HEK293 (cell line): ENCODE results near the gene ENTREP1.

ENCODE experiments used
- CTCF ChIA-PET: fragments of 350-600 bp; formaldehyde crosslinking; extraction: SDS; loops from one replicate; lab custom pipeline; 2021; ENCODE audit warnings: antibody characterized with exemption; lab: Yijun Ruan, JAX
- POLR2A ChIA-PET: fragments of 300-600 bp; formaldehyde crosslinking; extraction: SDS; loops from one replicate; lab custom pipeline; 2020; ENCODE audit warnings: antibody characterized with exemption, inconsistent platforms; lab: Yijun Ruan, JAX
- H3K27ac ChIP-seq: fragments of 200-500 bp; sonication (Bioruptor generic); 2 replicates; pipeline ENCODE4 v1.5.1; 2014; ENCODE audit warnings: low read depth, low read length, control low read depth, inconsistent platforms; ENCODE audit errors: extremely low read depth
- H3K36me3 ChIP-seq, 2 experiments: fragments of 200-500 bp in 1 of 2; sonication (Bioruptor generic) in 1 of 2; 1 replicate in 1 of 2; 2 replicates in 1 of 2; pipeline ENCODE4 v1.5.1; 2014 to 2017; ENCODE audit warnings: inconsistent platforms in 2 of 2, low read length in 2 of 2; ENCODE audit not compliant: control insufficient read depth in 2 of 2, insufficient read depth in 1 of 2
- H3K4me1 ChIP-seq: fragments of 200-500 bp; sonication (Bioruptor generic); 2 replicates; pipeline ENCODE4 v1.5.1; 2014; ENCODE audit warnings: mild to moderate bottlenecking, low read length, inconsistent platforms; ENCODE audit not compliant: control insufficient read depth, insufficient read depth
- H3K4me3 ChIP-seq: 2 replicates; pipeline ENCODE4 v1.5.1; 2011; ENCODE audit warnings: low read depth, mild to moderate bottlenecking, control low read depth, low read length, moderate library complexity
- H3K9me3 ChIP-seq: fragments of 200-500 bp; sonication (Bioruptor generic); 2 replicates; pipeline ENCODE4 v1.5.1; 2014; ENCODE audit warnings: low read depth, low read length, inconsistent platforms; ENCODE audit not compliant: control insufficient read depth, insufficient read depth
- FEZF1 ChIP-seq: fragments of 450-650 bp; formaldehyde crosslinking; IDR thresholded peaks from 2 replicates; pipeline ENCODE4 v1.5.1; 2016; ENCODE audit warnings: missing biosample characterization, missing genetic modification characterization
- KLF1 ChIP-seq: fragments of 450-650 bp; formaldehyde crosslinking; IDR thresholded peaks from 2 replicates; pipeline ENCODE4 v1.5.1; 2016; ENCODE audit warnings: missing biosample characterization, missing genetic modification characterization
- KLF8 ChIP-seq: fragments of 450-650 bp; formaldehyde crosslinking; IDR thresholded peaks from 2 replicates; pipeline ENCODE4 v1.5.1; 2016; ENCODE audit warnings: missing biosample characterization, missing genetic modification characterization
- KLF9 ChIP-seq: fragments of 450-650 bp; formaldehyde crosslinking; IDR thresholded peaks from 2 replicates; pipeline ENCODE4 v1.5.1; 2016; ENCODE audit warnings: missing biosample characterization, missing genetic modification characterization, low read depth
- MEIS1 ChIP-seq: sonication (generic); formaldehyde crosslinking; IDR thresholded peaks from 2 replicates; pipeline ENCODE4 v1.8.1; 2022; ENCODE audit warnings: missing genetic modification reagents, mild to moderate bottlenecking, borderline replicate concordance
- PRDM4 ChIP-seq: fragments of 450-650 bp; formaldehyde crosslinking; IDR thresholded peaks from 2 replicates; pipeline ENCODE4 v1.5.1; 2017; ENCODE audit warnings: missing biosample characterization, missing genetic modification characterization
- SALL2 ChIP-seq: fragments of 450-650 bp; formaldehyde crosslinking; IDR thresholded peaks from 2 replicates; pipeline ENCODE4 v1.5.0; 2017; ENCODE audit warnings: missing biosample characterization, mild to moderate bottlenecking, missing genetic modification characterization, borderline replicate concordance
- SP3 ChIP-seq: fragments of 450-650 bp; formaldehyde crosslinking; IDR thresholded peaks from 2 replicates; pipeline ENCODE4 v1.5.1; 2016; ENCODE audit warnings: missing biosample characterization, missing genetic modification characterization
- TCF7L2 ChIP-seq: IDR thresholded peaks from 2 replicates; pipeline ENCODE4 v1.6.1; 2011; ENCODE audit warnings: low read depth, mild to moderate bottlenecking, inconsistent platforms, low read length, moderate library complexity, borderline replicate concordance
- TRIM28 ChIP-seq: IDR thresholded peaks from 2 replicates; pipeline ENCODE4 v1.6.1; 2011; ENCODE audit warnings: low read length, control low read depth, borderline replicate concordance
- ZBTB20 ChIP-seq: fragments of 450-650 bp; formaldehyde crosslinking; IDR thresholded peaks from 2 replicates; pipeline ENCODE4 v1.5.1; 2016; ENCODE audit warnings: missing biosample characterization, missing genetic modification characterization
- ZBTB21 ChIP-seq: fragments of 450-650 bp; formaldehyde crosslinking; IDR thresholded peaks from 2 replicates; pipeline ENCODE4 v1.5.1; 2017; ENCODE audit warnings: missing biosample characterization, missing genetic modification characterization
- ZBTB26 ChIP-seq: fragments of 450-650 bp; formaldehyde crosslinking; optimal IDR thresholded peaks from 2 replicates; pipeline ENCODE3; 2016; ENCODE audit warnings: missing biosample characterization, mild to moderate bottlenecking, missing genetic modification characterization
- ZNF121 ChIP-seq: fragments of 450-650 bp; formaldehyde crosslinking; IDR thresholded peaks from 2 replicates; pipeline ENCODE4 v1.5.1; 2016; ENCODE audit warnings: missing biosample characterization, missing genetic modification characterization
- ZNF157 ChIP-seq: fragments of 450-650 bp; formaldehyde crosslinking; IDR thresholded peaks from 2 replicates; pipeline ENCODE4 v1.5.1; 2016; ENCODE audit warnings: missing biosample characterization, missing genetic modification characterization
- ZNF221 ChIP-seq: fragments of 450-650 bp; formaldehyde crosslinking; IDR thresholded peaks from 2 replicates; pipeline ENCODE4 v1.5.1; 2017; ENCODE audit warnings: missing biosample characterization, missing genetic modification characterization, borderline replicate concordance
- ZNF274 ChIP-seq, 2 experiments: fragments of 200-500 bp in 1 of 2; fragments of 450-650 bp in 1 of 2; sonication (Bioruptor generic) in 1 of 2; formaldehyde crosslinking in 1 of 2; IDR thresholded peaks; 2 replicates each; pipeline versions ENCODE4 v1.5.1 to v1.6.1; 2014 to 2016; ENCODE audit warnings: borderline replicate concordance in 1 of 2, inconsistent platforms in 1 of 2, low read length in 1 of 2, missing biosample characterization in 1 of 2, missing genetic modification characterization in 1 of 2
- ZNF311 ChIP-seq: fragments of 450-650 bp; formaldehyde crosslinking; IDR thresholded peaks from 2 replicates; pipeline ENCODE4 v1.5.1; 2017; ENCODE audit warnings: missing biosample characterization, missing genetic modification characterization, borderline replicate concordance
- ZNF707 ChIP-seq: fragments of 450-650 bp; formaldehyde crosslinking; IDR thresholded peaks from 2 replicates; pipeline ENCODE4 v1.5.1; 2016; ENCODE audit warnings: missing biosample characterization, missing genetic modification characterization
- ZNF76 ChIP-seq: fragments of 450-650 bp; formaldehyde crosslinking; IDR thresholded peaks from 2 replicates; pipeline ENCODE4; 2016; ENCODE audit warnings: low read depth, missing biosample characterization, missing genetic modification characterization, borderline replicate concordance
- ZNF776 ChIP-seq: fragments of 450-650 bp; formaldehyde crosslinking; IDR thresholded peaks from 2 replicates; pipeline ENCODE4 v1.5.0; 2017; ENCODE audit warnings: missing biosample characterization, missing genetic modification characterization, borderline replicate concordance
- ZSCAN4 ChIP-seq: fragments of 450-650 bp; formaldehyde crosslinking; IDR thresholded peaks from 2 replicates; pipeline ENCODE4 v1.5.1; 2017; ENCODE audit warnings: missing biosample characterization, missing genetic modification characterization
- TF ChIP-seq, protein P1 (sequence below): fragments of 450-650 bp; formaldehyde crosslinking; IDR thresholded peaks from 2 replicates; pipeline ENCODE4 v1.5.1; 2016; ENCODE audit warnings: missing biosample characterization, missing genetic modification characterization

Gene ENTREP1

GRCh38 chr9:69317081-69317480 lies 7.9 kb upstream of the ENTREP1 start:
- Histone ChIP-seq H3K4me3 (no peak overlapping the region), H3K27ac (no peak overlapping the region), H3K9me3 (no peaks in the 10 kb centered on the region)
- POLR2A ChIA-PET, result no interaction called here
- TF ChIP-seq KLF1 (tag by site-specific recombination) (no peak), TCF7L2 (no peak), KLF9 (no peak), ZNF157 (tag by site-specific recombination) (no peak), ZNF776 (tag by site-specific recombination) (no peak), MEIS1 (CRISPR knock-in tag) (no peak), ZNF121 (tag by site-specific recombination) (no peak), PRDM4 (tag by site-specific recombination) (no peak), ZSCAN4 (no peak), ZNF707 (no peak), ZBTB20 (tag by site-specific recombination) (no peak), KLF8 (tag by site-specific recombination) (no peak), ZNF76 (tag by site-specific recombination) (no peak), ZNF311 (no peak), SALL2 (tag by site-specific recombination) (no peak), FEZF1 (tag by site-specific recombination) (no peak), ZNF221 (tag by site-specific recombination) (no peak), TRIM28 (no peak)
- TF ChIP-seq, all 188 proteins: peak for 0
- CTCF ChIA-PET, result interaction anchor here (0.7 to 1.1 kb wide), 2 partner anchors 93 to 427 kb away, joined by 3 to 5 read pairs; no protein-coding TSS in a partner anchor
- no peaks in the 10 kb centered on the region for H3K36me3 ChIP-seq
- no peaks in the 10 kb centered on the region for H3K4me1 ChIP-seq

DNA sequence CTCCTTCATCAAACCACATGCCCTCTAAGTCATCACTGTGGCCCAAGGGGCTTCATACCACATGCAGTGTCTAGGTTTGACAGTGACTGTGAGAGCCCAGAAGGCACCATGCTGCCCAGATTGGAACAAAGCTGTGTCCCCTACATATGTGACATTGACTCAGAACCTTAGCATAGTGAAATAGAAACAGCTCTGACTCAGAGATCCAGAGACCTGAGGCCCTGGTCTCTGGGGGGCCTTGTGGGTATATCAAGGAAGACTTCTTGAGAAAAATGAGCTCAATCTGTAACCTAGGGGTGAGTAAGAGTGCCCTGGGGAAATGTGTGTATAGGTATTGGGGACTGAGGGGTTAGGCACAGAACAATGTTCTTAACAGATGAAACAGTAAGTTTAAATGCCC lies 7.1 kb upstream of the ENTREP1 start:
- CTCF ChIA-PET, result interaction anchor here (0.7 to 1.1 kb wide), 4 partner anchors 14 to 758 kb away, joined by 3 to 5 read pairs (median 3); no protein-coding TSS in a partner anchor
- Histone ChIP-seq H3K4me1 (no peaks in the 10 kb centered on the region), H3K36me3 (no peaks in the 10 kb centered on the region), H3K27ac (no peak overlapping the region), H3K4me3 (no peak overlapping the region), H3K9me3 (no peaks in the 10 kb centered on the region)
- POLR2A ChIA-PET, result no interaction called here
- no peak for TF ChIP-seq ZBTB26 (tag by site-specific recombination)
- TF ChIP-seq, protein P1, sequence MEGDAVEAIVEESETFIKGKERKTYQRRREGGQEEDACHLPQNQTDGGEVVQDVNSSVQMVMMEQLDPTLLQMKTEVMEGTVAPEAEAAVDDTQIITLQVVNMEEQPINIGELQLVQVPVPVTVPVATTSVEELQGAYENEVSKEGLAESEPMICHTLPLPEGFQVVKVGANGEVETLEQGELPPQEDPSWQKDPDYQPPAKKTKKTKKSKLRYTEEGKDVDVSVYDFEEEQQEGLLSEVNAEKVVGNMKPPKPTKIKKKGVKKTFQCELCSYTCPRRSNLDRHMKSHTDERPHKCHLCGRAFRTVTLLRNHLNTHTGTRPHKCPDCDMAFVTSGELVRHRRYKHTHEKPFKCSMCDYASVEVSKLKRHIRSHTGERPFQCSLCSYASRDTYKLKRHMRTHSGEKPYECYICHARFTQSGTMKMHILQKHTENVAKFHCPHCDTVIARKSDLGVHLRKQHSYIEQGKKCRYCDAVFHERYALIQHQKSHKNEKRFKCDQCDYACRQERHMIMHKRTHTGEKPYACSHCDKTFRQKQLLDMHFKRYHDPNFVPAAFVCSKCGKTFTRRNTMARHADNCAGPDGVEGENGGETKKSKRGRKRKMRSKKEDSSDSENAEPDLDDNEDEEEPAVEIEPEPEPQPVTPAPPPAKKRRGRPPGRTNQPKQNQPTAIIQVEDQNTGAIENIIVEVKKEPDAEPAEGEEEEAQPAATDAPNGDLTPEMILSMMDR (tag by site-specific recombination), result no peak
- no peak for TF ChIP-seq SP3 (tag by site-specific recombination)
- TF ChIP-seq TCF7L2, result no peak
- TF ChIP-seq ZNF274 (IDR thresholded peaks at IDR 0.05; ENCODE audit: low read length), result no peak
- TF ChIP-seq ZNF274 (tag by site-specific recombination; IDR thresholded peaks at IDR 0.05; ENCODE audit: borderline replicate concordance), result no peak
- TF ChIP-seq FEZF1 (tag by site-specific recombination), result no peak
- no peak for TF ChIP-seq ZBTB21 (tag by site-specific recombination)
- no peak for TF ChIP-seq KLF9
